IMR-90 (cell line): ENCODE measurements around the gene C16orf86. TPM values are rescaled to one million over a fixed set of nuclear protein-coding genes. Genes with fewer than 3 reads are reported as not detected.

Experiments
- ATAC-seq: fragments of 200-7000 bp; cut with Tn5 transposase; 2 replicates; pipeline ENCODE4 v1.9.1; 2020; ENCODE audit warnings: low read depth, mild to moderate bottlenecking, moderate library complexity
- BruUV-seq: library from RNA; stranded (reverse); fragments of 400-500 nt; replicated peaks from 2 replicates; lab custom pipeline; 2021; lab: Mats Ljungman, UMichigan
- CTCF ChIA-PET: fragments of 300-600 bp; formaldehyde crosslinking; extraction: SDS; loops from one replicate; lab custom pipeline; 2021; ENCODE audit warnings: antibody characterized with exemption; lab: Yijun Ruan, JAX
- POLR2A ChIA-PET: fragments of 300-600 bp; sonication (Branson Sonifier 250); formaldehyde crosslinking; loops from one replicate; lab custom pipeline; 2022; ENCODE audit warnings: antibody characterized with exemption; ENCODE audit not compliant: unreplicated experiment; lab: Charles Lee
- DNase-seq: peaks from one replicate; pipeline ENCODE4 v3.0.0; 2013
- H2AFZ ChIP-seq: replicated peaks from 2 replicates; pipeline ENCODE3; 2013; ENCODE audit warnings: low read length, mild to moderate bottlenecking; ENCODE audit not compliant: poor library complexity
- H2AK5ac ChIP-seq: 2 replicates; pipeline ENCODE4 v1.6.1; 2013; ENCODE audit warnings: low read depth, low read length, inconsistent platforms
- H2AK9ac ChIP-seq: replicated peaks from 2 replicates; pipeline ENCODE3; 2013; ENCODE audit warnings: mild to moderate bottlenecking, low read depth, low read length, moderate library complexity; ENCODE audit not compliant: poor library complexity
- H2BK120ac ChIP-seq: 2 replicates; pipeline ENCODE4 v1.6.1; 2013; ENCODE audit warnings: low read depth, low read length, inconsistent platforms
- H2BK15ac ChIP-seq: 3 replicates; pipeline ENCODE4 v1.6.1; 2013; ENCODE audit warnings: low read depth, low read length, inconsistent platforms
- H2BK20ac ChIP-seq: 2 replicates; pipeline ENCODE4 v1.6.1; 2013; ENCODE audit warnings: low read depth, mild to moderate bottlenecking, inconsistent platforms, low read length, moderate library complexity
- H2BK5ac ChIP-seq: 2 replicates; pipeline ENCODE4 v1.6.1; 2013; ENCODE audit warnings: mild to moderate bottlenecking, low read depth, low read length, inconsistent platforms; ENCODE audit not compliant: poor library complexity, severe bottlenecking
- H3K14ac ChIP-seq: replicated peaks from 2 replicates; pipeline ENCODE4 v1.6.1; 2013; ENCODE audit warnings: low read depth, low read length, inconsistent platforms
- H3K18ac ChIP-seq: 2 replicates; pipeline ENCODE4 v1.6.1; 2013; ENCODE audit warnings: low read depth, low read length, control low read depth
- H3K23ac ChIP-seq: 2 replicates; pipeline ENCODE4 v1.6.1; 2013; ENCODE audit warnings: low read depth, low read length, inconsistent platforms
- H3K27ac ChIP-seq: 2 replicates; pipeline ENCODE4 v1.5.1; 2013; ENCODE audit warnings: mild to moderate bottlenecking, control low read depth, low read length; ENCODE audit not compliant: insufficient read depth
- H3K27me3 ChIP-seq: 2 replicates; pipeline ENCODE4 v1.6.1; 2013; ENCODE audit warnings: low read length; ENCODE audit not compliant: control insufficient read depth, insufficient read depth
- H3K36me3 ChIP-seq: 2 replicates; pipeline ENCODE4 v1.6.1; 2013; ENCODE audit warnings: low read length, mixed read lengths; ENCODE audit not compliant: control insufficient read depth, insufficient read depth
- H3K4ac ChIP-seq: 2 replicates; pipeline ENCODE4 v1.6.1; 2013; ENCODE audit warnings: low read depth, low read length, inconsistent platforms
- H3K4me1 ChIP-seq: 2 replicates; pipeline ENCODE4 v1.6.1; 2013; ENCODE audit warnings: low read length, mixed read lengths; ENCODE audit not compliant: control insufficient read depth, insufficient read depth
- H3K4me2 ChIP-seq: 2 replicates; pipeline ENCODE4 v1.6.1; 2013; ENCODE audit warnings: low read depth, mild to moderate bottlenecking, control low read depth, low read length, moderate library complexity
- H3K4me3 ChIP-seq: 2 replicates; pipeline ENCODE4 v1.5.1; 2013; ENCODE audit warnings: low read depth, mild to moderate bottlenecking, control low read depth, low read length, moderate library complexity; ENCODE audit not compliant: insufficient read depth
- H3K56ac ChIP-seq: 2 replicates; pipeline ENCODE4 v1.6.1; 2013; ENCODE audit warnings: low read length, inconsistent platforms; ENCODE audit not compliant: insufficient read depth; ENCODE audit errors: extremely low read depth
- H3K79me1 ChIP-seq, 2 experiments: 2 replicates each; pipeline ENCODE4 v1.6.1; 2013; ENCODE audit warnings: low read length in 2 of 2, inconsistent platforms in 1 of 2, low read depth in 1 of 2
- H3K9ac ChIP-seq: 2 replicates; pipeline ENCODE4 v1.6.1; 2013; ENCODE audit warnings: low read depth, low read length, control low read depth
- H3K9me1 ChIP-seq: 2 replicates; pipeline ENCODE4 v1.6.1; 2013; ENCODE audit warnings: low read length, inconsistent platforms; ENCODE audit not compliant: insufficient read depth
- H3K9me3 ChIP-seq: 2 replicates; pipeline ENCODE4 v1.6.1; 2013; ENCODE audit warnings: low read length; ENCODE audit not compliant: control insufficient read depth, insufficient read depth
- H4K20me1 ChIP-seq: 2 replicates; pipeline ENCODE4 v1.6.1; 2013; ENCODE audit warnings: low read length, inconsistent platforms; ENCODE audit not compliant: insufficient read depth
- H4K5ac ChIP-seq: 2 replicates; pipeline ENCODE4 v1.6.1; 2013; ENCODE audit warnings: mild to moderate bottlenecking, low read depth, low read length, control low read depth
- H4K8ac ChIP-seq, 2 experiments: 2 replicates each; pipeline ENCODE4 v1.6.1; 2013; ENCODE audit warnings: low read depth in 2 of 2, low read length in 2 of 2, control low read depth in 1 of 2, inconsistent platforms in 1 of 2
- H4K91ac ChIP-seq: 2 replicates; pipeline ENCODE4 v1.6.1; 2013; ENCODE audit warnings: low read depth, low read length, inconsistent platforms; ENCODE audit not compliant: insufficient read depth
- ELK1 ChIP-seq: fragments of 150-350 bp; IDR thresholded peaks from 2 replicates; pipeline ENCODE4 v1.6.1; 2016; ENCODE audit warnings: low read depth, mild to moderate bottlenecking, low read length, moderate library complexity, borderline replicate concordance
- FOS ChIP-seq: fragments of 150-350 bp; IDR thresholded peaks from 2 replicates; pipeline ENCODE4 v1.6.1; 2016; ENCODE audit warnings: low read depth, low read length
- NFE2L2 ChIP-seq: fragments of 150-350 bp; IDR thresholded peaks from 2 replicates; pipeline ENCODE4 v1.6.1; 2016; ENCODE audit warnings: low read depth, mild to moderate bottlenecking, low read length
- POLR2A ChIP-seq: IDR thresholded peaks from 2 replicates; pipeline ENCODE4 v1.6.1; 2012; ENCODE audit warnings: mild to moderate bottlenecking, low read depth, low read length
- RAD21 ChIP-seq: IDR thresholded peaks from 2 replicates; pipeline ENCODE4 v1.6.1; 2012; ENCODE audit warnings: low read length, improper control_type of control experiment
- RFX5 ChIP-seq: IDR thresholded peaks from 2 replicates; pipeline ENCODE4 v1.8.0; 2012; ENCODE audit warnings: low read depth, mild to moderate bottlenecking, low read length, moderate library complexity
- SMC3 ChIP-seq: fragments of 150-350 bp; IDR thresholded peaks from 2 replicates; pipeline ENCODE4 v1.6.1; 2016; ENCODE audit warnings: low read depth, mild to moderate bottlenecking, antibody characterized with exemption, low read length, moderate library complexity
- WGBS, 2 experiments: methylation state at CpG; one replicate each; pipeline versions ENCODE4 v1.1.5 to v1.1.7; 2013; ENCODE audit warnings: missing lambda C conversion rate in 2 of 2; ENCODE audit not compliant: insufficient read length in 1 of 2; ENCODE audit errors: extremely low coverage in 2 of 2; 5-methylcytosine and 5-hydroxymethylcytosine counted together
- dilution Hi-C: fragments of 300-500 bp; cut with HindIII; formaldehyde crosslinking; loops from one replicate; pipeline ENCODE4 v1.14.3; 2018; ENCODE audit warnings: low sequenced_read_pairs; ENCODE audit not compliant: unreplicated experiment
- in situ Hi-C: fragments of 300-500 bp; cut with MboI; formaldehyde crosslinking; loops from 3 replicates; pipeline ENCODE4 v1.14.3; 2019; ENCODE audit warnings: low sequenced_read_pairs, inconsistent platforms, mixed read lengths
- intact Hi-C: fragments of 100-400 bp; cut with micrococcal nuclease; formaldehyde crosslinking; loops from 2 replicates; pipeline ENCODE4 v1.10.0; 2022
- polyA plus RNA-seq, 3 experiments: library from polyadenylated mRNA; depleted of rRNA; stranded (reverse); fragments of >200 nt; gene quantifications; 2 replicates each; pipeline ENCODE4 v1.2.3, GENCODE V29; 2012; ENCODE audit warnings: low replicate concordance in 1 of 3
- total RNA-seq: library from RNA; depleted of rRNA; stranded (reverse); fragments of >200 nt; gene quantifications from 2 replicates; pipeline ENCODE4 v1.2.3, GENCODE V29; 2012

The C16orf86 gene
- total and polyA plus RNA-seq, 2 of the 4 experiments (the other 2 are of a cell fraction): 0.54 to 0.70 TPM

- ATAC-seq: no peak
- no peak overlapping the region for H4K5ac ChIP-seq
- POLR2A ChIA-PET: no interaction called here
Measured at GRCh38 chr16:67647111-67647651, 19.4 kb upstream of the C16orf86 start.

More at GRCh38 chr16:67647111-67647651, 19.4 kb upstream of the C16orf86 start:
- Histone ChIP-seq H3K9me3 (no peaks in the 10 kb centered on the region), H4K8ac (no peak overlapping the region), H4K20me1 (peaks cover 8% of the 10 kb centered on the region), H3K4ac (no peak overlapping the region), H3K9ac (no peak overlapping the region), H3K23ac (no peak overlapping the region), H2BK15ac (no peak overlapping the region), H3K4me2 (no peak overlapping the region), H2BK20ac (no peak overlapping the region), H2BK5ac (no peak overlapping the region), H3K9me1 (no peaks in the 10 kb centered on the region), H3K56ac (no peak overlapping the region), H3K14ac (no peak overlapping the region), H2BK120ac (no peak overlapping the region), H3K4me3 (no peak overlapping the region), H4K91ac (no peak overlapping the region), H3K27ac (no peak overlapping the region), H2AK9ac (peak overlapping the region; percentile 16), H3K18ac (no peak overlapping the region), H3K36me3 (no peaks in the 10 kb centered on the region), H3K4me1 (peaks cover under 1% of the 10 kb centered on the region; the same call in 1 of the 2 replicates), H2AFZ (no peak overlapping the region), H3K79me1 (no peaks in the 10 kb centered on the region), H2AK5ac (no peak overlapping the region), H3K27me3 (peaks cover 75% of the 10 kb centered on the region)
- BruUV-seq: no TSS peak
- dilution Hi-C loops: no loop called here
- in situ Hi-C loops: no loop called here
- WGBS, 2 experiments: 66% methylated on average over 3 of the region's 15 CpGs; no CpG with 5 or more reads in 1 of the 2 experiments
- intact Hi-C loops: no loop called here
- no peak for DNase-seq
- CTCF ChIA-PET: interaction anchor here (0.6 kb wide), 1 partner anchor 100 kb away, joined by 3 read pairs; no protein-coding TSS in a partner anchor
- TF ChIP-seq NFE2L2 (no peak), POLR2A (no peak), ELK1 (no peak), FOS (no peak), SMC3 (no peak), RFX5 (no peak), RAD21 (no peak)
